Activated CD8-positive, alpha-beta memory T cell treated with anti-CD3 and anti-CD28 coated beads, Interleukin-2, amount 50 U/mL, for 4 hours (primary cell): ENCODE measurements around the gene ZBTB49.
A peak's percentile ranks its signal among the peaks of the same experiment; 100 is the strongest.
"Not testable (repeated sequence)": the region's sequence is repeated elsewhere in the genome, so short reads cannot be mapped to it uniquely, and the experiment has no call there.

Experiments used
- DNase-seq: peaks from one replicate; pipeline ENCODE4 v3.0.0-alpha.2; 2020

The ZBTB49 gene

GRCh38 chr4:4289941-4290850, at the start of gene ZBTB49, which contains the start of gene LYAR:
Gene ZBTB49, plus strand, starts transcription at chr4:4290251. Its CDS starts 9,695 bp downstream, at chr4:4299946.
Gene LYAR, minus strand, starts transcription at chr4:4290154. Its CDS starts 6,412 bp downstream, at chr4:4283742.
- peak; percentile 98 for DNase-seq

GRCh38 chr4:4245172-4245571, 44.9 kb upstream of the ZBTB49 start:
- DNase-seq, result no peak

GRCh38 chr4:4247696-4248028, 42.4 kb upstream of the ZBTB49 start:
- no peak for DNase-seq

GRCh38 chr4:4248029-4248884, 41.8 kb upstream of the ZBTB49 start, which contains the start of gene TMEM128:
Gene TMEM128, minus strand, starts transcription at chr4:4248223. Its CDS starts 21 bp downstream, at chr4:4248202.
- DNase-seq, result peak; percentile 90

- no peak for DNase-seq
These were observed 41.2 kb upstream of the ZBTB49 start for GRCh38 chr4:4248885-4249203.

GRCh38 chr4:4249342-4249741, 40.7 kb upstream of the ZBTB49 start:
- DNase-seq, result not testable (repeated sequence)

GRCh38 chr4:4249866-4250265, 40.2 kb upstream of the ZBTB49 start:
- no peak for DNase-seq

- no peak for DNase-seq
These were observed 35.9 kb upstream of the ZBTB49 start for GRCh38 chr4:4254199-4254598.

GRCh38 chr4:4254666-4255065, 35.4 kb upstream of the ZBTB49 start:
- no peak for DNase-seq

GRCh38 chr4:4256799-4257198, 33.3 kb upstream of the ZBTB49 start:
- no peak for DNase-seq

GRCh38 chr4:4257705-4258104, 32.3 kb upstream of the ZBTB49 start:
- not testable (repeated sequence) for DNase-seq

- no peak for DNase-seq
These were observed 30.5 kb upstream of the ZBTB49 start for GRCh38 chr4:4259484-4260100.

- no peak for DNase-seq
These were observed 29.8 kb upstream of the ZBTB49 start for GRCh38 chr4:4260185-4260751.

GRCh38 chr4:4267981-4268380, 22.1 kb upstream of the ZBTB49 start:
- DNase-seq, result no peak

- DNase-seq, result no peak
These were observed 21.3 kb upstream of the ZBTB49 start for GRCh38 chr4:4268776-4269175.

- peak; percentile 30 for DNase-seq
These were observed 20.7 kb upstream of the ZBTB49 start for GRCh38 chr4:4269331-4269731.

- DNase-seq, result peak; percentile 24
These were observed 20.2 kb upstream of the ZBTB49 start for GRCh38 chr4:4269856-4270255.

- DNase-seq, result no peak
These were observed 19.5 kb upstream of the ZBTB49 start for GRCh38 chr4:4270529-4270928.

GRCh38 chr4:4271912-4272311, 18.1 kb upstream of the ZBTB49 start:
- DNase-seq, result no peak

- no peak for DNase-seq
These were observed 15.8 kb upstream of the ZBTB49 start for GRCh38 chr4:4274226-4274625.

- DNase-seq, result no peak
These were observed 12.5 kb upstream of the ZBTB49 start for GRCh38 chr4:4277531-4277930.

- no peak for DNase-seq
These were observed 8.3 kb upstream of the ZBTB49 start for GRCh38 chr4:4281787-4282186.
